ENCODE measurements around the gene SLC6A13.
"Not testable (repeated sequence)": the region's sequence is repeated elsewhere in the genome, so short reads cannot be mapped to it uniquely, and the experiment has no call there.

The SLC6A13 gene

GRCh38 chr12:262817-263216 lies at the start of gene SLC6A13:
TSS of gene SLC6A13 (minus strand) at chr12:262836. CDS start at chr12:260052, 2,784 bp downstream.
- no peak for DNase-seq

DNA sequence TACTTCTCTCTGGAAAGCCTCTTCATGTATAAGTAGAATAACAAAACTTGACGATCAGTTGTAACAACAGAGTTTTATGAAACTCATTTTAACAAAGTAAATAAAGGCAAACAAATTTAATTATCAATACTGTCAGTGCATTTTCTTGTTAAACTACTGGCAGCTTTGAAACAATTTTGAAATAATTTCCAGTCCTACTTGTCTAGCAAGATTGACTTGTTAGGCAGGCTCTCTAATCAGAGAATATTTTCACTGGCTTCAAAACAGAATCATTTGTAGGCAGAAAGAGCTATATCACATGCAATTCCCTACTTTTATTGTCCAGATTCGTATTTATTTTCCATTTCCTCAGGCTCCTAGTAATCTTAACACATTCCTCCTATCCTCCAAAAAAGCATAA lies 45.9 kb upstream of the SLC6A13 start:
- no peak for DNase-seq

- no peak for DNase-seq
Measured at GRCh38 chr12:307406-307805, 44.8 kb upstream of the SLC6A13 start.

DNA sequence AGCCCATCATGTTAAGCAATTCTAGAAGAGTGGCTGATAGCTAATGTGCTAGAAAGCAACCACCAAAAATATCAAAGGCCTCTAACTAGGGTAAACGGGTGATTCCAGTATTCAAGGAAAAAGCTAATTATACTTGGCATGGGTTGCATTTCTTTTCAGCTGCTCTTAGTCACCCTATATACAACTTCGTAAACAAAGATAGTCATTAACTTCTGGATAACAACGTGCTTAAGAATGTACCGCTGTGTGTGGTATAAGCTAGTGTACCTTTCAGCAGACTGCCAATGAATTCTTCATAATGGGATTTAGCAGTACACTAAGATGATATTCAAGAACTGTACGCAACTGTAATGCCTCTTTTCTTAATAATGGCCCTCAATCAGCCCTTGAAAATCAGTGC lies 42.2 kb upstream of the SLC6A13 start:
- no peak for DNase-seq

DNA sequence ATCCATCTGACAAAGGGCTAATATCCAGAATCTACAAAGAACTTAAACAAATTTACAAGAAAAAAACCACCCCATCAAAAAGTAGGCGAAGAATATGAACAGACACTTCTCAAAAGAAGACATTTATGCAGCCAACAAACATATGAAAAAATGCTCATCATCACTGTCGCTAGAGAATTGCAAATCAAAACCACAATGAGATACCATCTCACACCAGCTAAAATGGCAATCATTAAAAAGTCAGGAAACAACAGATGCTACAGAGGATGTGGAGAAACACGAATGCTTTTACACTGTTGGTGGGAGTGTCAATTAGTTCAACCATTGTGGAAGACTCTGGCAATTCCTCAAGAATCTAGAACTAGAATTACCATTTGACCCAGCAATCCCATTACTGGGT lies 40.1 kb upstream of the SLC6A13 start:
- not testable (repeated sequence) for DNase-seq

GRCh38 chr12:300166-300565 lies 37.5 kb upstream of the SLC6A13 start:
- DNase-seq: not testable (repeated sequence)

DNA sequence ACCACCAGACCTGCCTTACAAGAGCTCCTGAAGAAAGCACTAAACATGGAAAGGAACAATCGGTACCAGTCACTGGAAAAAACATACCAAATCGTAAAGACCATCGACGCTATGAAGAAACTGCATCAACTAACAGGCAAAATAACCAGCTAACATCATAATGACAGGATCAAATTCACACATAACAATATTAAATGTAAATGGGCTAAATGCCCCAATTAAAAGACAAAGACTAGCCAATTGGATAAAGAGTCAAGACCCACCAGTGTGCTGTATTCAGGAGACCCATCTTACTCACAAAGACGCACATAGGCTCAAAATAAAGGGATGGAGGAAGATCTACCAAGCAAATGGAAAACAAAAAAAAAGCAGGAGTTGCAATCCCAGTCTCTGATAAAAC lies 36.9 kb upstream of the SLC6A13 start:
- not testable (repeated sequence) for DNase-seq

GRCh38 chr12:298059-298458 lies 35.4 kb upstream of the SLC6A13 start:
- DNase-seq: not testable (repeated sequence)

DNA sequence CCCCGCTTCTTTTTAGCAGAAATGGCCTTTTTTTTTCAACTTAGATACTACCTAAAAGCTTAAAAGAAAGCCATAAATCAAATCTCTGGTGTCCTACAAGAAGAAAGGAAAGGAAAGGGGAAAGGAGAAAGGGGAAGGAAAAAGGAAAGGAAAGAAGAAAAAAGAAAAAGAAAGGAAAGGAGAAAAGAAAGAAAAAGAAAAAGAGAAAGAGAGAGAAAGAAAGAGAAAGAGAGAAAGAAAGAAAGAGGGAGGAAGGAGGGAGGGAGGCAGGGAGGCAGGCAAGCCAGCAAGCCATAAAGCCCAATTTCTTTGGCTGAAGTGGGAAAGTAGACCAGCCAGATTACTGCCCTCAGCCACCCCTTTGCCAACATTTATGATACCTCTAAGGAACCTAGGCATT lies 32.5 kb upstream of the SLC6A13 start:
- no peak for DNase-seq

- DNase-seq: no peak
Measured at GRCh38 chr12:293199-293598, 30.6 kb upstream of the SLC6A13 start.

DNA sequence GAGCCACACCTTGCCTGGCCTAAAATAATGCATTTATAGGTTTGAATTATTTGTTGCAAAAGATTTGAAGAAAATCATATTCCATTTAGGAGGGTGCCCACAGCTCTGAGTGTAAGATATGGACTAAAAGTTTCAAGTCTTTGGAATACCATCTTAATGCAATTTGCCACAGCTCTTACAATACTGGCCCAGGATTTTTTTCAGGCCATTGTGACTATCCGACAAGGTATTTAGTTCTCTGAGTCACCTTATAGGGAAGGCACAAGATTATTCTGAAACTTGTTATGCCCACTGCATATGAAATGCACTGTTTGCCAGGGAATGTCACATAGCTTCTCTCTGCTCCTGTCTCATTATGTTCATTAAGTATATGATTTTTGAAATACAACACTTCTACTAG lies 29.6 kb upstream of the SLC6A13 start:
- no peak for DNase-seq

DNA sequence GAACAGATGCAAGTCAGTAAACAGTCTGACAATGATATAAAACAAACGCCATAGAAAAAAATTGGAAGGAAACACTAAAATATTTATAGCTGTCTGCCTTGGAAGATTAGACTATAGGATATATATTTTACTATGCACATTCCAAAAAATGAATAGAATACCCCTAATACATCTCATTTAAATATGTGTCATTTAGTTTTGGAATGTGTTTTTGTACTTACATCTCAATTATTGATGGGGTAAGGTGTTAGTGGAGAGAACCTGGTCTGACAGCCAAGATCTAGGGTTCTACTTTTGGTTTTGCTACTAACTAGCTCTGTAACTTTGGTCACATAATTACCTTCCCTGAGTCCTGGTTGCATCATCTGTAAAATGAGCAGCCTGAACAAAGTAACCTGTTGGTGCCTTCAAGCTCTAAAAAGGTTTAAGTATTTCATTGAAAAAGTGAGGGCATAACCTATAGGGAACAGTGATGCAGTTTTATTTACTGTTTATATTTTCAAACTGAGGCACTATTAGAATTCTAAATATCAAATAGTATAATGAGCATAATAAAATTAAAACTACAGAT lies 28.6 kb upstream of the SLC6A13 start:
- DNase-seq: no peak

DNA sequence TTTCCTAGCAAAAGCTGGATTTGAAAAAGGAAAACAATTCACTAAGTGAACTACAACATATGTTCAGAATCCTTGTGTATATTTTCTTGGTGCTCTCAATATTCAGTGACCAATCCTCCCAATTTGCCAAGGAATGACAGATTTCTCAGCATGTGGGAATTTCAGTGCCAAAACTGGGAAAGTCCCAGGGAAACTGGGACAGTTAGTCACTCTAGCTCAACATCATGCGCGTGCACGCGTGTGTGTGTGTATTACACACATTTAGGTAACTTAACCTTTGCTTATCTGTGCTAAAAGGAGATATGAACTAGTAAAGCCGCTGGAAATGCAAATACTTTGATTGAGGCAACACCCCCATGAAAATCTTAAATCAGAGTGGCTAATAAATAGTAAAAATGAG lies 26.1 kb upstream of the SLC6A13 start:
- DNase-seq: no peak

DNA sequence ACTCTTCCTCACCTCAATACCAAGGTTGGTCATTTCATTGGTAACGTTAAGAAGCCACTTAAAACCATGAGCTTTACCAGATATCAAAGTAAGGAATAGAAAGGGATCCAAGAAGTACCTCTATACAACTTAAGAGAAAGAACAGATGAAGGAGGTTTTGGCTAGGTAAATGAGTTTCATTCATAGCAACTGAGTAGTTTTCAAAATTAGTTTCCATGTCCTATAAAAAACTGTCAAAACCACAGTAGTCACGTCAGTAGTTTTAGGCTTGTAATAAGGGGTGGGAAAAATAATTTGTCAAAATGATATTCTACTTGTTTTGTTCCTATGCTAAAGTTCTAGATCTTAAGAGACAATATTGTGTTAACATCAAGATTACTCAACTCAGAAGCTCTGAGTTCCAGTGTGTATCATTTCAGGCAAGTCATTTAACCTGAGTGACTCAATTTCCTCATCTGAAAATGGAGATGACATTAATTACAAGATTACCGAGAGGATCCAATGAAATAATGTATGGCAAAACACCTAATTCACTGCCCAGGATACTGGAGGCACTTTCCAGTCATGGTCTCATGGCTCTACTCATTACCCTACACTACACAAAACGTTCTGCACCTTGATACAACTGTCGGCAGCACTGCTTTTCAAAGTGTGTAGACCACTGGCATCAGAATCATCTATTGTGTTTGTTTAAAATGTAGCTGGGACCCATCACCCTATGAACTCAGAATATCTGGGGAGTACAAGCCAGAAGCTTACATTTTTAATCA lies 24.1 kb upstream of the SLC6A13 start:
- no peak for DNase-seq

GRCh38 chr12:278046-278445 lies 15.4 kb upstream of the SLC6A13 start:
- no peak for DNase-seq

- DNase-seq: no peak
Measured at GRCh38 chr12:275812-276211, 13.2 kb upstream of the SLC6A13 start.

- DNase-seq: no peak
Measured at GRCh38 chr12:273382-273781, 10.7 kb upstream of the SLC6A13 start.

GRCh38 chr12:272942-273341 lies 10.3 kb upstream of the SLC6A13 start:
- DNase-seq: no peak

DNA sequence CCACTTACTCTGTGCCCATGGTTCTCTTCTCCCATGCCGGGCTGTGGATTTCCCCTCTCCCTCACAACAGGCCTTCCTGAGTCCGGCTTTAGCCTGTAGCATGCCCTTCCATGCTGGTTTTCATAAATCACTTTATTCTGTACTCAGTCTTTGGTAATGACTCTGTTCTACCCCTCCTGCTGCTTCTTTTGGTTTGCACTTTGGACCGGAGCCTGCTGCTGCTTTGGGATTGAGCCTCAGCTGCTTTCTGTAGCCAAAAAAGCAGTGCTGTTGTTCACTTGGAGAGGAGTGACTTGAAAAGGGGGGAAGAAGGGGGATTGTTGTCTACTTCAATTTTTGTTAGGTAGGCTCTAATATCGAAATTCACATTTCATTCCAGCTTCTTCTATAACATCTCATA lies 8.5 kb upstream of the SLC6A13 start:
- no peak for DNase-seq

GRCh38 chr12:269191-269590 lies 6.6 kb upstream of the SLC6A13 start:
- no peak for DNase-seq

DNA sequence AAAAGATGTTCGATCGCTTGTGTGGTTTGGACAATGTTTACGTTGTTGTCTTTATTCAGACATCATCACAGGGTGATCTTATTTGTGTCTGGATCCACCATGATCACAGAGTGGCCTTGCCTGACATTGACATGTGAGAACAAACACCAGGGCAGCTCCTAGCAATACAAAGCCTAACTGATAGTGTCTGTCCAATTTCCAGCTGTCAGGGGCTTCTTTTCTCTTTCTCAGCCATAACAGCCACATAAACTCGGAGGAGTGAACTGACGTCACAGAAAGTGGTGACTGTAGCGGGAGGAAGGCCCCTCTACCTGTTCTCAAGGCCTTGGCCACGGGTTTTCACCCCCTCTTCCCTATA lies 5.8 kb upstream of the SLC6A13 start:
- no peak for DNase-seq

DNA sequence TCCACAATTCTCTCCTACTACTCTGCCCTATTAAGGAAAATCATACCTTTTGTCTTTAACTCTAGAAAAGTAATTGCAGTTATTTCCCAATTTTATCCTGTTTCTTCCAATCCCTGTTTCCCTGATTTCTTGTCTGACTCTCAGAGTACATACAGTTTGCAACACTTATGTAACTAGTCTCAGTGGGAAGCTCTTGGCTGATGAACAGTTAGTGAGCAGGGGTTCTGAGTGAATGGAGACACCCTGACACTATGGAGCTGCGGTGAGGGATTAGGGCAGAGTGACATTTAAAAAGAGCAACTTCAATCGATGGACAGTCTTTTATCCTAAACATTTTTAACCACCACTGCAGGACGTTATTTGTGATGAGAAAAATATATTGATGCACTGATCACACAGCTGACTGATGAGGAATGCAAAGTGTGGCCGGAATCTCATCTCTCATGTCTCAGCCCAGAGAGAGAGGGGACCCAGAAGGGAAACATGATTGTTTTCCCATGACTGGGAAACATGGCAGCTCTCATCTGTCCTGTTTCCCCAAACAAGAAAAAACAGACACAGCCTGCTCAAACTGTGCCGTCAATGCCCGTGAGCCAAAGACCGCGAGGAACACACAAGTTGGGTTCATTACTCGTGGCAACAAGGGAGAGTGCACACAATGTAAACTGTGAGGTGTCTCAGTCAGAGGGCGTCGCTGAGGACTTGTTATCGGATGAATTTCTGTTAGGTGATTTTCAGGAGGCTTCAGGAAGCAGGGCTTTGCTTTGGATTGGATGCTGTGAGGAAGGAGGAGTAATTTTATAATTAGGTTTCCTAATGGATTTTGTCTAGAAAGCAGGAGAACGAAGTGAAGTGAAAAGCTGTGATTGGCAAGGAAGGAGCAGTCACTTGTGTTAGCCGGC lies 5.2 kb upstream of the SLC6A13 start:
- peak; percentile 25 for DNase-seq

GRCh38 chr12:265096-265495 lies 2.5 kb upstream of the SLC6A13 start:
- no peak for DNase-seq

- no peak for DNase-seq
Measured at GRCh38 chr12:264269-264668, 1.6 kb upstream of the SLC6A13 start.

Measured in retina (tissue), 1 donor.